K562 treated with DMSO at 1 percent for 12 hours (cell line): ENCODE results near the gene SLFN11. TPM values are rescaled to one million over a fixed set of nuclear protein-coding genes. Genes with fewer than 3 reads are reported as not detected.

ENCODE experiments used
- total RNA-seq: library from RNA; unstranded; fragments of 300-600 nt; gene quantifications from 2 replicates; pipeline ENCODE4 v1.2.3, GENCODE V29; 2022; ENCODE audit not compliant: insufficient read depth

SLFN11 gene, protein sequence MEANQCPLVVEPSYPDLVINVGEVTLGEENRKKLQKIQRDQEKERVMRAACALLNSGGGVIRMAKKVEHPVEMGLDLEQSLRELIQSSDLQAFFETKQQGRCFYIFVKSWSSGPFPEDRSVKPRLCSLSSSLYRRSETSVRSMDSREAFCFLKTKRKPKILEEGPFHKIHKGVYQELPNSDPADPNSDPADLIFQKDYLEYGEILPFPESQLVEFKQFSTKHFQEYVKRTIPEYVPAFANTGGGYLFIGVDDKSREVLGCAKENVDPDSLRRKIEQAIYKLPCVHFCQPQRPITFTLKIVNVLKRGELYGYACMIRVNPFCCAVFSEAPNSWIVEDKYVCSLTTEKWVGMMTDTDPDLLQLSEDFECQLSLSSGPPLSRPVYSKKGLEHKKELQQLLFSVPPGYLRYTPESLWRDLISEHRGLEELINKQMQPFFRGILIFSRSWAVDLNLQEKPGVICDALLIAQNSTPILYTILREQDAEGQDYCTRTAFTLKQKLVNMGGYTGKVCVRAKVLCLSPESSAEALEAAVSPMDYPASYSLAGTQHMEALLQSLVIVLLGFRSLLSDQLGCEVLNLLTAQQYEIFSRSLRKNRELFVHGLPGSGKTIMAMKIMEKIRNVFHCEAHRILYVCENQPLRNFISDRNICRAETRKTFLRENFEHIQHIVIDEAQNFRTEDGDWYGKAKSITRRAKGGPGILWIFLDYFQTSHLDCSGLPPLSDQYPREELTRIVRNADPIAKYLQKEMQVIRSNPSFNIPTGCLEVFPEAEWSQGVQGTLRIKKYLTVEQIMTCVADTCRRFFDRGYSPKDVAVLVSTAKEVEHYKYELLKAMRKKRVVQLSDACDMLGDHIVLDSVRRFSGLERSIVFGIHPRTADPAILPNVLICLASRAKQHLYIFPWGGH
- total RNA-seq = not detected in 2 replicates

DNA sequence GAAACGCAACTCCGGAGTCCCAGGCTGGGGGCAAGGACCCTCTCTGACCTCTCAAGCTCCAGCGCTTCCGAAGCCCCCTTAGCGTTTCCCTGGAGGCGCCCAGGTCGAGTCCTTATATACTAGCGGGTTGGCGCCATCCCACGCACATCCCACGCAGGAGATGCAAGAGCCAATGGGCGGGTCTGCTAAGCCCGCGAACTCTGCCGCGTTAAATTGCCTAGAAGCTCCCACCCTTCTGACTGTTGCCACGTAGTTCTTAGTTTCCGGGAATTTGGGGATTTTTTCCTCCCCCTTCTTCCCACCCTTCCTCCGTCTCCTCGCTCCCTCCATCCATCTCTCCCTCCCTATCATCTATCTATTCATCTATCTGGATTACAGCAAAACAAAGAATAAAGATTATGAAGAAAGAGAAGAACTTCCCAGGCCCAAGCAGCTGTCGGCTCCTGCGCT is at the start of gene SLFN11:
Gene SLFN11 (minus strand): TSS at position 88 of the 450 bp plus-strand sequence. CDS start 9,814 bp downstream, outside the sequence.

Other genes starting within 250 kb of the SLFN11 start
- gene NLE1, start 231.3 kb downstream of the SLFN11 start, total RNA-seq = 11.5 and 12.8 TPM in 2 replicates
- gene UNC45B, start 225.8 kb downstream of the SLFN11 start, total RNA-seq = not detected in 2 replicates
- not detected in 2 replicates for gene SLC35G3, start 179.2 kb downstream of the SLFN11 start, total RNA-seq
- gene SLFN5, start 130.5 kb downstream of the SLFN11 start, total RNA-seq = 0.84 and 1.3 TPM in 2 replicates
- 0.35 TPM in 1 of 2 replicates, not detected in the other for gene SLFN12, start 58.9 kb upstream of the SLFN11 start, total RNA-seq
- gene SLFN13, start 75.1 kb upstream of the SLFN11 start, total RNA-seq = 0.36 and 2.0 TPM in 2 replicates
- 0.72 TPM in 1 of 2 replicates, not detected in the other for gene SLFN12L, start 164.1 kb upstream of the SLFN11 start, total RNA-seq
- gene SLFN14, start 187.2 kb upstream of the SLFN11 start, total RNA-seq = 0.82 and 3.3 TPM in 2 replicates
- gene PEX12, start 204.9 kb upstream of the SLFN11 start, total RNA-seq = 5.6 and 6.1 TPM in 2 replicates
- gene AP2B1, start 213.7 kb upstream of the SLFN11 start, total RNA-seq = 41.9 and 120 TPM in 2 replicates